CD4-positive, alpha-beta T cell treated with Interleukin-4 for 1 hour (primary cell): ENCODE data around the gene TRPC5OS.

Experiments
- DNase-seq, 2 donors: peaks; one replicate each; pipeline ENCODE4 v3.0.0-alpha.2; 2020 to 2022

TRPC5OS gene

DNA sequence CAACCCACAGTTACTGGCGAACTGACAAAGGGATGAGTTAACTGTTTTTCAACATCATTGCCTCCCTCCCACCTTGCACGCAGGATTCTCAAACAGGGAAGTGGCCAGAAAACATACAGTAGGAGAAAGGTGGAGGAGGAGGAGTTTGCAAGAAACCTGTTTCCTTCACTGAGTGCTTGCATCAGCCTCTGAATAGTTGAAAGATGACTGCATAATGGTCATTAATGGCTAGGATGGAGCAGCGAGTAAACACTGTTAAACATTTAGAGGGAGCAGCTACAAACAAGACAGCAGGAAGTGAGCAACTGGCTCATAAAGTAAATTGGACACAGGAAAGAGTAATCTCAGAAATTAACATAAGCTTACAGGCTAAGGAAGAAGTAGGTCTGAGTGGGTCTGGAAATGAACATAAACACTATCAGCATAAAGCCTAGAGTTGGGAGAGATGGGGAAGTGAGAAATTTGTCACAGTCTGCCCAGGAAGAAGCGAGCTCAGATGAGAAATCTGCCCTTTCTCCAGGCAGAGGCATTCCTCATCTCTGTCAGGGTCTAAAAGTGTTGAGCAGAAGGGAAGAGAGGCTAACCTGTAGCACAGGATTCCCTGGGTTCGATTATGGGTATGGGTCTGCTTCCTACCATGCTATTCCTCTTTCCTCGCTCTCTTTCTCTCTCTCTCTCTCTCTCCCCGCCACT is 38.6 kb downstream of the TRPC5OS start:
- no peak for DNase-seq

DNA sequence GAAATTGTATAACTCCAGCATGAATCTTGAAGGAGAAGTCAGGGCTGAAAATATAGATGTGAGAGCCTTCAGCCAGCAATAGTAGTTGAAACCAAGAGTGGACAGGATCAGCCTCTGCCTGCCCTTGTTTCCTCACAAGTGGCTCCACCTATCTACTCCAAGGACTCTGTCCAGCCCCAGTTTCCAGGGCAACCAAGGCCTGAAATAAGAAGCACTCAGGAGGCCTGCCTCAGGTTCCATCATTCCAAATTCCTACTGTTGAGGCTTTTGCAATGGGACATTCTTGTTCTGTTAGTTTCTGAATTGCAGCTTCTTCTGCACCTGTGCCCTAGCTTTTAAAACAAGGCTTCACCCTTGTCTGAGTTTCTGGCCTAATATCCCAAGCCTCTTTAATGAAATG is 41.6 kb downstream of the TRPC5OS start:
- DNase-seq, result no peak

DNA sequence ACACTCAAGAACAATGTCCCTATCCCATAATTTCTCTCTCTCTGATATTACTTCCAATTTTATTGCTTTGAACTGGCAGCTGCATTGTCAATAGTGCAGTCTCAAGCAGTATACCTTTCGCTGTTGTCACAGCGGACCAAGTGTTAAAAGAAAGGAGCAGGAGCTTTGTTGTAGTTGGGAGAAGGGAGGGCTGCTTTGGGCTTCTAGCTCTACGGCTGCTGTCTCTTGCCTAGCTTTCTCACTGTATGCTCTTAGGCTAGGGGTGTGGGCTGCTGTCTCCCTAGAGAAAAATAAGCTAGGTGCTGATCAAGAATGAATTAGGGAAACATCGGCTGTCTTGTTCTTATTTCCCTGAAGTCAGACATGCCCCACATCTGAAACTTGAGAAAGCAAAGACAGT is 52.5 kb downstream of the TRPC5OS start:
- no peak for DNase-seq
